ENCODE data around the gene PATZ1.

GRCh38 chr22:31343235-31344191 is 2.6 kb downstream of the PATZ1 start:
- TF ChIP-seq CTCF (conservative IDR thresholded peaks at IDR 0.05; ENCODE audit: low read depth in 2 of 2) = no peak
- peak; percentile 55 for TF ChIP-seq POLR2AphosphoS5 (IDR thresholded peaks at IDR 0.05; ENCODE audit: low read depth)

Measured in GM23338 (cell line).